GM21515 (cell line): Measurements from ENCODE around the gene TEAD3.

Experiments used
- ATAC-seq: cut with Tn5 transposase; IDR thresholded peaks from one replicate; pipeline ENCODE4 v1.9.1; 2021; ENCODE audit not compliant: unreplicated experiment

Gene TEAD3

GRCh38 chr6:35476004-35476403, 20.9 kb downstream of the TEAD3 start:
- no peak for ATAC-seq

DNA sequence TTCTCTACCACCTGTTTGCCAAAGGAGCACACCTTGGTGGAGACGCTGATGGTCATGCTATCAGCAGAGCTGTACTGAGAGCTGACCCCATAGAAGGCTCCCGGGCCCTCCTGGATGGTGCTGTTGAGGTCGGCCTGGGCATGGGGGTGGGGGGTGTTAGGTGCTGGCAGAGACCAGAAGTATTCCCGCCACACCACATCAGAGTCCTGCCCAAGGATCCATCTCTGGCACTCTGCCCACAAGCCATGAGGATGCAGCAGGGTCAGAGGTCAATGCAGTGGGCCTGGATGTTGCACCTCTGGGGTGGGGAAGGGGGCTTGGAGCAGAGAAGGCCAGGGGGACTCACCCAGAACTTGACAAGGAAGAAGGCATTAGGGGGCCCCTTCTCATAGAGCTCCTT, 21.3 kb downstream of the TEAD3 start:
- no peak for ATAC-seq

GRCh38 chr6:35474942-35475570, 21.8 kb downstream of the TEAD3 start:
- no peak for ATAC-seq

DNA sequence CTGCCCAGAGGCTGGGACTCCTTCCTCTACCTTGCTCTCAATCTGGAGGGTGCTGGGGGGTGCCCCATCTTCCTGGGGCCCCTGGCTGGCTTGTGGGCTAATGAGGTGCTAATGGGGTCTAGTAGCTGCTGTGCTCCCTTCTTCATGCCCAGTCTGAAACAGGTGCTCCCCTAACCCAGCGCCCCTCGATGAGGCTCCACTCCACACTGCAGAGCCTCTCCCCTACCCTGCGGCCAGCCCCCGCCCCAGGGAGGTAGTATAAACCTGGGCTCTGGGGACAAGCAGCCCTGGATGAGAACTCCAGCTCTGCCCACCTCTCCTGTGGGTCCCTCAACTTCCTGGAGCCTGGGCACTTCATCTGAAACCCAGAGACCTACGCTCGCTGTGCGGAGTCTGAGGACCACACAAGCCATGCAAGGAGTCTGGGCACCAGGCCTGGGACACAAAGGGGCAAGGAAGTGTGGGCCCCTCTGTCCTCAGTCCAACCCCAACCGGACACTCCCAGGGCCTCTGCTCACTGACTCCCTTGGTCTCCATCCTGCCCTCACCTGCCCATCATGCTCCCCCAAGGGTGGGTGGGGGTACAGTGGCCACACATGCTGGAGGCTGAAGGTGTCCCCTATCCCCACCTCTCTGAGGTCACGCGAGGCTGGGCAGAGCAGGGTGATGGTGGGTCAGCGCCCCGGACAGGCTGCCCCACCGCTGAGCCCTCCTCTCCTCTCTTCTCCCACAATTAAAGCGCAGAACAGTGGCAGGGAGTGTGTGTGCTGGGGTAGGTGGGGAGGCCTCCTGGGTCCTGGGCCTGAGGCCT, 22.5 kb downstream of the TEAD3 start:
- no peak for ATAC-seq

DNA sequence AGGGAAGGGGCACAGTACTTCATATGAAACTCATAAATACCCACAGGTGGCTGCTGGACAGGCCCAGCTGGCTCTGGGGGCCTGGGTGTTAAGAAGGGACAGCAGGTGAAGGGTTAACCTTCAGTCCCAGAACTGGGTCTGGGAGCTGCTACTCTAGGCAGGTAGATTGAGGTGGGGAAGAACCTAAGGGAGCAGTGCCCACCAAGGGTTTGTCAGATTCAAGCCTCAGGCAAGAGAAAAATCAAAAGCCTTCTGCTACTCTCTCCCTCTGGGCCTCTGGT, 23.1 kb downstream of the TEAD3 start:
- no peak for ATAC-seq

DNA sequence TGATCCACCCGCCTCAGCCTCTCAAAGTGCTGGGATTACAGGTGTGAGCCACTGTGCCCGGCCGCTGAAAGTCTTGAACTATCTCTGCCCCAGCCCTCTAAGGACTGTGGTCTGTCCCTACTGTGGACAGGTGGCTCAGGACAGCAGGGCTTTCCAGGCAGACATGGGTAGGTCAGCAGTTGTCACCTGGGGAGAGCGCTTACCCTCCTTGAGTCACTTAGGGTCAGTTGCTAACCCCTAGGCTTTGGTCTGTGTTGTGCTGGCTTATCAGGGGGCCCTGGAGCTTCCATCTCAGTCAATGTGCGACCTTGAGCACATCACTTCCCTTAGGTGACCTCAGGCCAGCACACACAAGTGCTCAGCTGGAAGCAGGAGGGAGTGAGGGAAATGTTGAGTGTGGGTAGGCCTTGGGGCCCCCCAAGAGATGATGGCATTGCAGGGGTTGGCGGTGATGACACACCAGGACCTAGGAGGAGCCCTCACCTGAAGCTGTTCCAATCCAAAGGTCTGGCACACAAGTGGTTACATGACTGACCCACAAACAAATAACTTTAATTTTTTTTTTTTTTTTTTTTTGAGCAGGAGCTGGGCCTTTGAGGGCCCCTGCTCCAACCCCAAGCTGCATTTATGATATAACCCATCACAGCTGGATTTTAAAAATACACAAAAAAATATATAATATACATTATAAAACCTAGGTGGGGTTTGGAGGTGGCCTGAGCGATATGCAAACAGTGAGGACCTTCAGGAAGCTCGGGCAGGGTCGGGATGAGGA, 23.6 kb downstream of the TEAD3 start:
- ATAC-seq = no peak

DNA sequence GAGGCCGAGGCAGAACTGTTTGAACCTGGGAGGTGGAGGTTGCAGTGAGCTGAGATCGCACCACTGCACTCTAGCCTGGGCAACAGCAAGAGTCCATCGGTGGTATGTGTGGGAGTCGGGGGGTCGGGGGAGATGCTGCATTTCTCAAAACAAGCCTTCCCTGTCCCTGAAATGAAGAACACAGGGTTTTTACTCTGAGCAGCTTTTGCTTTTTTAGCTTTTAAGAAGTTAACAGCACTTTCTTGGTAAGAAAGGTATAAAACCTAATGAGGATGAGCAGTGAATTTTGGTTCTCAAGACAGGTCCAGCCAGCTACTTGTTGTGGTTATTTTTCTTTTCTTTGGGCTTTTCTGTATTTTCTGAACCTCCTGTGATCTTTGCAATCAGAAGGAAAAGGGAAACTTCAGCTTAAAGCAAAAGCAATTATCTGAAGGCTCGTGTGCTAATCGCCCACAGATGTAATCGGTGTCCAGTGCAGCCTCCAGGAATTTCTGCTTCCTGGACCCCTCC, 25.0 kb downstream of the TEAD3 start:
- no peak for ATAC-seq

DNA sequence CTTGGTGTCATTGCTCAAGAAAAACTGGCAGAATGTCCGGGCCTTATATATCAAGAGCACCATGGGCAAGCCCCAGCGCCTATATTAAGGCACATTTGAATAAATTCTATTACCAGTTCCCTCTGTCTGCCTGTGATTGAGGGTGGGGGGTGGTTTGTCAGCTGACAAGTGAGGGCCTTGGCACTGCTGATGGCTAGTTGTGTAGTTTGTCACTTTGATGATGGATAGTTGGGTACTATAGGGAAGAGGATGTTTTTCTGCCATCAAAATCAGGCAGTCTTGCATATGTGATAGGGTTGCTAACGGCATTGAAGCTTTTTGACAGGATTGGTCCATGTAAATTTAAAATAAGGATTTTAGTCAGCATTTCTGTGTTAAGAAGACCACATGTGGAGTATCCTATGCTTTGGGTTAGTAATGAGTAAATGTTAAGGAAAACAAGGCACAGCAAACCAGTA, 26.2 kb downstream of the TEAD3 start:
- ATAC-seq = no peak

DNA sequence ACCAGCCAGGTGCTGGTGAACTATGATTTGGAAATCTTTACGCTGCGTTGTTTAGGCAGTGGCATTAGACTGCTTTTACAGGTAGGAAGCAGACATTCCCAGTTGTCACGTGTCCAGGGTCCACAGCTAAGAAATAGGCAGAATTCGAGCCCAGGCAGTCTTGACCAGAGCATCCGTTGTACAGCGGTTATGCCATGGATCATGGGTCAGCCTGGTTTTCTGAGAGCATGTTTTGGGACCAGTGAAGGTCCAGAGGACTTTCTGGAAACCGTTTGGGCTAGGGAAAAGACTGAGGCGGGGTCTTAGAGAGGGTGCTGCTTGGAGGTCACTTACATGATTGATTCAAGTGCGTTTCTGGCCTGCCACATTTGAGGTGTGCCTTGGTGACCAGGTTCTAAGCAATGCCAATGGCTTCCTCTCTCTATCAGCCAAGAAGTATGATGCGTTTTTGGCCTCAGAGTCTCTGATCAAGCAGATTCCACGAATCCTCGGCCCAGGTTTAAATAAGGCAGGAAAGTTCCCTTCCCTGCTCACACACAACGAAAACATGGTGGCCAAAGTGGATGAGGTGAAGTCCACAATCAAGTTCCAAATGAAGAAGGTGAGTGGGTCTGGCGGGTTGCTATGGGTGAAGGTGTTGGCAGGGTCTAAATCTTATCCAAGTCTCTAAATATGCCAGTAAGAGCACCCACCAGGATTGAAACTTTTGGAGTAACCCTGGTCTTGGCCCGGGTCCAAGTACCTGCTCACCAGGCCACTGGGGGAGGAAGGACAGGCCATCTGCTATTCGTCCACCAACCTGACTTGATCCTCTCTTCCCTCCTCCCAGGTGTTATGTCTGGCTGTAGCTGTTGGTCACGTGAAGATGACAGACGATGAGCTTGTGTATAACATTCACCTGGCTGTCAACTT, 26.9 kb downstream of the TEAD3 start:
- no peak for ATAC-seq

DNA sequence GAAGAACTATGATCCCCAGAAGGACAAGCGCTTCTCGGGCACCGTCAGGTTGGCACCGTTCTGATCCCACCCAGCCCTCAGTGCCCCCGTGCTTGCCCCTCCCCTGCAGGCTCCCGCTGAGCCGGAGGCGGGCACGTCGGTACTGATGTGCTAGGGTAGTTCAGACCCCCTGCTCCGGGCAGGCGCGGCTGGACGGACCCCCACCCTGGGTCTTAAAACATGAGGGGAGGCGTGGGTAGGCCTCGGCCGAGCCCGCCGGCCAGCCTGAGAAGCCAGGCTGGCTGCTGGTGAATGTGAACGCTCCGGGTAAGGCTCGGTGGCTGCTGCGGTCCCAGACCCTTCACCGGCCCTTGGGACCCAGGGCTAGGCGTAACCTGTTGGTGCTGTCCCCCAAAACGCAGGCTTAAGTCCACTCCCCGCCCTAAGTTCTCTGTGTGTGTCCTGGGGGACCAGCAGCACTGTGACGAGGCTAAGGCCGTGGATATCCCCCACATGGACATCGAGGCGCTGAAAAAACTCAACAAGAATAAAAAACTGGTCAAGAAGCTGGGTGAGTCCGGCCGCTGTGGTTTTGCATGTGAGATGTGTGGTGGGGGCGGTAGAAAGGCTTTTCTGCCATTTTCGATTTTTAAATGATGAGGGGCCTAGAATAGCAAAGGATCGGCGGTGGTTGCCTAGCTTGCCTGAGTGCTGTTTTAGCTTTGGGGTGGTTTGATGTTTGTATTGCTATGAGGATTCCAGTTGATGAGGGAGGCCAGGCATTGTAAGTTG, 27.7 kb downstream of the TEAD3 start:
- ATAC-seq = no peak

DNA sequence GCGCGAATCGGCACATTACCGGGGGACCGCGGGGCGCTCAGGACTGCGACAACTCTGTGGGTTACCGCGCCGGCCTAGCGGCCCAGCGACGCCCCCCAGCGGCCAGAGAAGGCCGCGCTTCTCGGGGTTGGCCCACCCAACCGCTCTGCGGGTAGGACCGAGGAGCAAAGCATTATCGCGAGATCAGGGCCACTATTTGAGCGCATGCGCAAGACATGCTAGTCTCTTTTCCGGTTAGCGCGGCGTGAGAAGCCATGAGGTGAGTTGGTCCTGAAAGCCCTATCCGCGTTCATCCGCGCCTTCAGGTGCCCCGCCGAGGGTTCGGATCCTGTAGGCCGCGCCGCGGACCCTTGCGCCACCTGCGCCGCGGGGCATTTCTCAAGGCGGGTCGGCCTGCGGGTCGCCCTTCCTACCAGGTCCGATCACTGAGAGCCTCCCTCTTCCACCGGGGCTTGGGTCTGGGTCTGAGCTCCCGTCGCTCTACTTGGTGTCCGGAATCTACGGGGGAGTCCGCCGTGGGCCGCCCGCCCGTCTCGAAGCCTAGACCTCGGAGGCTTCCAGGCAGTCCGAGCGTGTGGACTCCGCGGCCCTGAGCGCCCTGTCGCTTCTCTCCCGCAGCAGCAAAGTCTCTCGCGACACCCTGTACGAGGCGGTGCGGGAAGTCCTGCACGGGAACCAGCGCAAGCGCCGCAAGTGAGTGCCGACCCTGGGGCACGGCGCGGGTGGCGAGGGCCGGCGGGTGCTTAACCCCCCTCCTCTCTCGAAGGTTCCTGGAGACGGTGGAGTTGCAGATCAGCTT, 28.5 kb downstream of the TEAD3 start, which contains the start of gene RPL10A:
Gene RPL10A, plus strand, starts transcription at position 221 of the 799 bp plus-strand sequence. Its CDS starts 34 bp downstream, at position 255.
- ATAC-seq = peak; percentile 85

DNA sequence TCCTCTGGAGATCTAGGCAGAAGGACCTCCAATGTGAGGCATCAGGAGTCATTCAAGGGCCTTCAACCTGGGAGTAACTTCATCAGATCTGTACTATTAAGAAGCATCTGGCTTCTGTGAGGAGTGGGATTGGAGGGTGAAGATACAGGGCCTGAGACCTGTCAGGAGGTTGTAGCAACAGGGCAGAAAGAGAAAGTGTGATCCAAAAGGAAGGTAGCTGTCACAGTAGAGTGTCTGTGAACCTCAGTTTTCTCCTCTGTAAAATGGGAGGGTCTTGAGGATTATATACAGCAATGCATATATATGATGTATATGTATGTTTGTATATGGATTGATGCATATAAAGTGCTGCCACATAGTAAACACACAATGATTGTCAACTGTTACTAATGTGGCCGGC, 31.2 kb downstream of the TEAD3 start:
- ATAC-seq = no peak

- no peak for ATAC-seq
These were observed 33.6 kb downstream of the TEAD3 start for GRCh38 chr6:35463292-35463691.

DNA sequence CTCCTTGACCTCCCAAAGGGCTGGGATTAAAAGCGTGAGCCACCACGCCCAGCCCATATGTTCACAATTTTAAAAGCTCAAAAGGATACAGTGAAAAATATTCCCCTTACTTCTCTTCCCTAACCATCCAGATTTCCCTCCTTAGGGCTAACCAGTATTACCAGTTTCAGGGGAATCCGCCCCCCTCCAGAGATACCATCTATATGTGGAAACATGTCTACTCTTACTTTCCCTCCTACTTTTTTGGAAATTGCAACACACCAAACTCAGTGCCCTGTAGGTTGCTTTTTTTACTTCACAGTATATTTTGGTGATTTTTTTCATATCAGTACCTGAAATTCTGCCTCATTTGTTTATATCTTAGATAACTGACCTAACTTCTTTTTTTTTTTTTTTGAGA, 35.6 kb downstream of the TEAD3 start:
- no peak for ATAC-seq

GRCh38 chr6:35457907-35458306, 39.0 kb downstream of the TEAD3 start:
- ATAC-seq = no peak

DNA sequence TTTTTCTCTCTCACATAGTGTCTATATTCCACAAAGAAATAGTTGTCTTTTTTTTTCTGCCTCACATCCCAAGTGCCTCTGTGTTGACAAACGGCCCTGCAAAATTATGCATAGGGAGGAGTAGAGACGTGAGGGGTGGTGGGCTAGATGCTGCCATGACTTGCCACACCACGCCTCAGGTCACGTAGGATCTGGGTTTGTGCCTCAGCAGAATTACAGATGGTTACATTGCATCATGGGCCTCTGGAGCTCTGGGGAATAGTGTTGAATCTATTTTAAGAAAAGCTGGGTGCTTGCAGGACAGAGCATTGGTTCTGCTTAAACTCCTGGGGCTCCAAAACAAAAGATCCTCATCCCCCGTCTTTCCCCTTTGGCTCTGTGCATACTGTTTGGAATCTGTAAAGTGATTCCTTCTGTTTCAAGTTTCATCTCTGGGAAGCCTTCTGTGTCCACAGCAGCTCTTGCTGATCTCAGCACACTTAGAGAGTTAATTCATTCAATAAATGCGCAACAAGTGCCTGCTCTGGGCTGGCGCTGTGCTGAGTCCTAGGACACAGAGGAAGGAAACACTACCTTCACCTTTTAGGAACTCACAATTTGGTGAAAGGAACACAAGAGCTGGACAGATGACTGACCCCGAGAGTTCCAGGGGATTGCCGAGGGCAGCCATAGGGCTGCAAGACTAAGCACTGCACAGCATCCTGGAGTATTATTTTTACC, 42.3 kb downstream of the TEAD3 start:
- ATAC-seq = no peak

- ATAC-seq = no peak
These were observed 43.6 kb downstream of the TEAD3 start for GRCh38 chr6:35453236-35453635.
